ENCODE results near the gene SERPINH1.

GRCh38 chr11:75563978-75564552, 2.0 kb downstream of the SERPINH1 start:
- TF ChIP-seq, protein P1, sequence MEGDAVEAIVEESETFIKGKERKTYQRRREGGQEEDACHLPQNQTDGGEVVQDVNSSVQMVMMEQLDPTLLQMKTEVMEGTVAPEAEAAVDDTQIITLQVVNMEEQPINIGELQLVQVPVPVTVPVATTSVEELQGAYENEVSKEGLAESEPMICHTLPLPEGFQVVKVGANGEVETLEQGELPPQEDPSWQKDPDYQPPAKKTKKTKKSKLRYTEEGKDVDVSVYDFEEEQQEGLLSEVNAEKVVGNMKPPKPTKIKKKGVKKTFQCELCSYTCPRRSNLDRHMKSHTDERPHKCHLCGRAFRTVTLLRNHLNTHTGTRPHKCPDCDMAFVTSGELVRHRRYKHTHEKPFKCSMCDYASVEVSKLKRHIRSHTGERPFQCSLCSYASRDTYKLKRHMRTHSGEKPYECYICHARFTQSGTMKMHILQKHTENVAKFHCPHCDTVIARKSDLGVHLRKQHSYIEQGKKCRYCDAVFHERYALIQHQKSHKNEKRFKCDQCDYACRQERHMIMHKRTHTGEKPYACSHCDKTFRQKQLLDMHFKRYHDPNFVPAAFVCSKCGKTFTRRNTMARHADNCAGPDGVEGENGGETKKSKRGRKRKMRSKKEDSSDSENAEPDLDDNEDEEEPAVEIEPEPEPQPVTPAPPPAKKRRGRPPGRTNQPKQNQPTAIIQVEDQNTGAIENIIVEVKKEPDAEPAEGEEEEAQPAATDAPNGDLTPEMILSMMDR (conservative IDR thresholded peaks at IDR 0.05 in 1 of 2, IDR thresholded peaks at IDR 0.05 in 1 of 2; ENCODE audit: extremely low read depth in 1 of 2, insufficient read depth in 1 of 2, low read depth in 1 of 2, low read length in 2 of 2) = peak; percentile 33 to 63
- TF ChIP-seq EZH2 (IDR thresholded peaks at IDR 0.05; ENCODE audit: borderline replicate concordance, low read length) = no peak

Data from mammary epithelial cell (primary cell).